22Rv1 (cell line): ENCODE data around the gene ASNS.

Source experiments
- ZFX ChIP-seq: fragments of 450-650 bp; IDR thresholded peaks from 2 replicates; pipeline ENCODE4 v1.6.1; 2017; ENCODE audit warnings: antibody characterized with exemption, borderline replicate concordance
- TF ChIP-seq, protein P1 (sequence below): fragments of 450-650 bp; IDR thresholded peaks from 2 replicates; pipeline ENCODE4 v1.5.1; 2017; ENCODE audit warnings: mild to moderate bottlenecking

DNA sequence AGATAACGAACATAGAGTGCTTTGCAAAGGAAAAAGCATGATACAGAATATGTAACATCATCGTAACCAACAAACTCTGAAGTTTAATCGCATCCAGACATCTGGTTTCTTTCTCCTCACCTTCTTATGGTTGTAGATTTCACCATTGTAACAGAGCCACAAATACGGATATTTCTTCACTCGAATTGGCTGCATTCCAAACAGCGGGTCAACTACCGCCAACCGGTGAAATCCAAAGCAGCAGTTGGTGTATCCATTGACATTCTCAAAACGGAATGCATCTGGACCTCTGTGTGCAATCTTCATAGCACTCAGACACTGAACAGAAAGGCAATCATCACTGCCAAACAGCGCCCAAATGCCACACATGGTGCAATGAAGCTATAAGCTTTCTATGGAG is 3.4 kb downstream of the ASNS start:
- TF ChIP-seq, protein P1, sequence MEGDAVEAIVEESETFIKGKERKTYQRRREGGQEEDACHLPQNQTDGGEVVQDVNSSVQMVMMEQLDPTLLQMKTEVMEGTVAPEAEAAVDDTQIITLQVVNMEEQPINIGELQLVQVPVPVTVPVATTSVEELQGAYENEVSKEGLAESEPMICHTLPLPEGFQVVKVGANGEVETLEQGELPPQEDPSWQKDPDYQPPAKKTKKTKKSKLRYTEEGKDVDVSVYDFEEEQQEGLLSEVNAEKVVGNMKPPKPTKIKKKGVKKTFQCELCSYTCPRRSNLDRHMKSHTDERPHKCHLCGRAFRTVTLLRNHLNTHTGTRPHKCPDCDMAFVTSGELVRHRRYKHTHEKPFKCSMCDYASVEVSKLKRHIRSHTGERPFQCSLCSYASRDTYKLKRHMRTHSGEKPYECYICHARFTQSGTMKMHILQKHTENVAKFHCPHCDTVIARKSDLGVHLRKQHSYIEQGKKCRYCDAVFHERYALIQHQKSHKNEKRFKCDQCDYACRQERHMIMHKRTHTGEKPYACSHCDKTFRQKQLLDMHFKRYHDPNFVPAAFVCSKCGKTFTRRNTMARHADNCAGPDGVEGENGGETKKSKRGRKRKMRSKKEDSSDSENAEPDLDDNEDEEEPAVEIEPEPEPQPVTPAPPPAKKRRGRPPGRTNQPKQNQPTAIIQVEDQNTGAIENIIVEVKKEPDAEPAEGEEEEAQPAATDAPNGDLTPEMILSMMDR, result no peak
- no peak for TF ChIP-seq ZFX
